Activated T-helper 1 cell treated with Interleukin-2 at 50 U/mL for 16 hours (primary cell): ENCODE measurements around the gene FCAR.
"Not testable (repeated sequence)": the region's sequence is repeated elsewhere in the genome, so short reads cannot be mapped to it uniquely, and the experiment has no call there.

ENCODE experiments used
- DNase-seq: peaks from one replicate; pipeline ENCODE4 v3.0.0-alpha.2; 2020; ENCODE audit warnings: low read depth

FCAR gene

DNA sequence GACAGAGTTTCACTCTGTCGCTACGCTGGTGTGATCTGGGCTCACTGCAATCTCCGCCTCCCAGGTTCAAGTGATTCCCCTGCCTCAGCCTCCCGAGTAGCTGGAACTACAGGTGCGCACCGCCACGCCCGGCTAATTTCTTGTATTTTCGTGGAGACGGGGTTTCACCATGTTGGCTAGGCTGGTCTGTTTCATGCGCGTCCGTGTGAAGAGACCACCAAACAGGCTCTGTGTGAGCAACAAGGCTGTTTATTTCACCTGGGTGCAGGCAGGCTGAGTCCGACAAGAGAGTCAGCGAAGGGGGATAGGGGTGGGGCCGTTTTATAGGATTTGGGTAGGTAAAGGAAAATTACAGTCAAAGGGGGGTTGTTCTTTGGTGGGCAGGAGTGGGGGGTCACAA lies 20.1 kb downstream of the FCAR start:
- DNase-seq = not testable (repeated sequence)

DNA sequence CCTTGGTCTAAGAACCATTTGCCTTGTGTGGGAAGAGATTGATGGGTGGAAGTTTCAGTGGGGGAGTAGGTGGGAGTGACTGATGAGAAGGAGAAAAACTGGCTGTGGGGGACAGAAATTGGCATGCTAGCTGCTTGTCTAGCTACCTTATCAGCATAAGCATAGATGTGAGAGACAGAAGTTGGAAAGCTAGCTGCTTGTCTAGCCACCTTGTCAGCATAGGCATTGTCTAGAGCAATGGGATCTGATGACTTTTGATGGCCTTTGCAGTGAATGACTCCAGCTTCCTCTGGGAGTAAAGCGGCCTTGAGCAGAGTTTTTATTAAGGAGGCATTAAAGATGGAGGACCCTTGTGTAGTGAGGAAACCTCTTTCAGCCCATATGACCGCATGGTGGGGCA lies 22.0 kb downstream of the FCAR start:
- no peak for DNase-seq

DNA sequence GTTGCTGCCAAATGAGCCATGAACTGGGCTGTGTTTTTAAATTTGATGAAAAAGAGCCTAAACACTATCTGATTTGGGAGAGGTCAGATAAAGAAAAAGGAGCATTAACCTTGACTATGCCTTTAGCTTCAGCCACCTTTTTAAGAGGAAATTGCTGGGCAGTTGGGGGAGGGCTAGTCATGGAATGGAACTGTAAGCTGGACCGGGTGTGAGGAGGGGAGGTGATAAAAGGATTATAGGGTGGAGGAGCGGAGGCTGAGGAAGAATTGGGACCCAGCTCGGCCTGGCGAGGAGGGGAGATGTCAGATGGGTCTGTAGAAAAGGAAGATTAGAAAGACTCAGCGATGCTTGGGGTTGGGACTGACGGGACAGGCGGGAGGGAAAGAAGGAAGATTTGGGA lies 24.6 kb downstream of the FCAR start:
- not testable (repeated sequence) for DNase-seq

DNA sequence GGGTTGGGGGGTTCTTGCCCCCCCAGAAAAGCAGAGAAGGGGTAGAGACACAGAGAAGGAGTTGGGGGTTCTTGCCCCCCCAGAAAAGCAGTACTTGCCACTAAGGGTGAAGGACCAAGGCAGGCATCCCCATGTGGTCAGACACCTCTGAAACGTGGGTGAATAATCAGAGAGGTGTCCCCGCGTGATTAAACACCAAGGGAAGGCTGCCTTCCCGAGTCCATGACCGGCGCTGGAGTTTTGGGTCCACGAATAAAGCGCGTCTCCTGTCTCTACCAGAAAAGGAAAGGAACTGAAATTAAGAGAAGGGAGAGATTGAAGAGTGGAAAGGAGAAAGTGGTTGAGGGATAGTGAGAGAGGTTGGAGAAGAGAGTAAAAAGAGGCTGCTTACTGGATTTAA lies 25.6 kb downstream of the FCAR start:
- DNase-seq = not testable (repeated sequence)

DNA sequence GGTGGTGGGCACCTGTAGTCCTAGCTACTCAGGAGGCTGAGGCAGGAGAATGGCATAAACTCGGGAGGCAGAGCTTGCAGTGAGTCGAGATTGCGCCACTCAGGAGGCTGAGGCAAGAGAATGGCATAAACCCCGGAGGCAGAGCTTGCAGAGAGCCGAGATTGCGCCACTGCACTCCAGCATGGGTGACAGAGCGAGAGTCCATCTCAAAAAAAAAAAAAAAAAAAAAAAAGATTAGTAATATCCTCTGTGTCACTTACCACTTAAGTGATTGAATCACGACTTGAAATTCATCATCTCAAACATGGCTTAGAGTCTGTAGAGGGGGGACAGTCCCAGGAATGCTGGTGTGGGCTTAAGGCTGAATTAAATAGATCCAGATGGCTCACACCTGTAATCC lies 27.1 kb downstream of the FCAR start:
- DNase-seq = not testable (repeated sequence)

DNA sequence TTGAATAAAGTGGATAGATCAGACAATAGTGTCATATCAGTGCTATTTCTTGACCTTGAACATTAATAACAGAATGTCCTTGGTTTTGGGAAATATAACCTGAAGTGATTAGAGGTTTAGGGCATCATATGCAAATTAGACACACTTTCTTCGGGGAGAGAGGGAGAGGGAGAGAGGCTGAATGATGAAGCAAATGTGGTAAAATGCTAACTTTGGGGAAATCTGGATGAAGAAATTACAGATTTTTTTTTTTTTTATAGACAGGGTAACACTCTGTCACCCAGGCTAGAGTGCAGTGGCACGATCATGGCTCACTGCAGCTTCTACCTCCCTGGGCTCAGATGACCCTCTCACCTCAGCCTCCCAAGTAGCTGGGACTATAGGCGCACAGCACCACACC lies 28.0 kb downstream of the FCAR start:
- DNase-seq = no peak

DNA sequence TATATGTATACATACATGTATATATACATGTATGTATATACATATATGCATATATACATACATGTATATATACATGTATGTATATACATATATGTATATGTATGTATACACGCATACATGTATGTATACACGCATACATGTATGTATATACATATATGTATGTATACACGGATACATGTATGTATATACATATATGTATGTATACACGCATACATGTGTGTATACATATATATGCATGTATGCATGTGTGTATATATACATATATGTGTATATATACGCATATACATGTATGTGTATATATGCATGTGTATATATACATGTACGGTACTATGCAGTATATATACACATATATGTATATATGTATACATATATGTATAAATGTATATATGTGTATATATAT lies 29.3 kb downstream of the FCAR start:
- no peak for DNase-seq

DNA sequence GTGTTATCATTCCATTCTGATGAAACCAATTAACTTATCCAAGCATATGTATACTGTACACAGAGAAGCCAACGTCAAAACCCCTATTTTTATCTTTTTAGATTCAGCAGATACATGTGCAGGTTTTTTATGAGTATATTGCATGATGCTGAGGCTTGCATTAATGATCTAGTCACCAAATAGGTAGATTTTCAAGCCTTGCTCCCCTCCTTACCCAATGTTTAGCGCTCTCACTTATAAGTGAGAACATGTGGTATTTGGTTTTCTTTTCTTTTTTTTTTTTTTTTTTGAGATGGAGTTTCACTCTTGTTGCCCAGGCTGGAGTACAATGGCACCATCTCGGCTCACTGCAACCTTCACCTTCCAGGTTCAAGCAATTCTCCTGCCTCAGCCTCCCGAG lies 30.2 kb downstream of the FCAR start:
- not testable (repeated sequence) for DNase-seq

DNA sequence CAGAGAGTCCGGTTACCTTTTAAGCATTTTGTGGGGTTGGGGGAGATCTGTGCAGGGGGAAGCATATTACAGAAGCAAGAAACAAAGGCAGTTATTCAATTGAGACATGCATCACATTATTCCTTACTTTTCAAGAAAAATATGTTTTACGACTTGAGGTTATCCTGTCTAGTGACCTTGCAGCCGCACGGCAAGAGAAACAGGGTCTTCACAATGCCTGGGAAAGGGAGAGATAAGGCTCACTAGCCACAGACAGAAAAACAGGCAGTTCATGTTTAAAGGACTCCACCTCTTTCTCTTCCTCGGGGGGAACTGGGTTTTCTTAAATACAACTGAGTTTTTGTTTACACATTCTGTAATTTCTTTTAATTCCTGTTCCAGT lies 31.4 kb downstream of the FCAR start:
- DNase-seq = no peak

DNA sequence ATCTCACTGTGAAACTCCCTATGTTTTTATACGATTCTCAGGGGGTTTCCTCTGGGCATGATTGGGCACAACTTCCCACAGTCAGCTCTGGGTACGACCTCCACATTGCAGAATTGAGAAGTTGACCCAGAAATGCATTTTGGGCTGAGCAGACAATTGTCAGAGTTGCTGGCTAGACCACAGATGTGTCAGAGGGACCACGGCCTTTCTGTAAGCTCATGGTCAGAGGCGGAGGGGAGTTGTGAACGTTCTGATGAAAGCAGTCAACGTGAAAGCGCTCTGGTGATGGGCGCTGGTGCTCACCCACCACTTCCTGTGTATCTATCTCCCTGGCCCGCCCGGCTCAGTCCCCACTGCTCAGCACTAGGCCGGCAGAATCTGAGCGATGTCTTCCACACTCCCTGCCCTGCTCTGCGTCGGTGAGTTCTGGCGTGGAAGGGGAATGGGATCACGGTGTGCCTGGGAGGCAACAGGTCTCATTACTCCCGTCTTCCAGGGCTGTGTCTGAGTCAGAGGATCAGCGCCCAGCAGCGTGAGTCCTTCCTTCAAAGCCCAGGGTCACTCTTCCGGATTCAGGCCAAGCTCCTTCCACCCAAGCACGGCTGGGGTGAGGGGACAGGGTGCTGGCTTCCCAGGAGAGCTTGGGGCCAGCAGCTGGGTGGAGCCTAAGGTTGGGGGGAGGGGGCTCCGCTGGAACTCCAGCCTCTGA lies 31.9 kb downstream of the FCAR start, which contains the start of gene NCR1:
Gene NCR1, plus strand, starts transcription at position 346 of the 709 bp plus-strand sequence. Its CDS starts 40 bp downstream, at position 386.
- DNase-seq = no peak

DNA sequence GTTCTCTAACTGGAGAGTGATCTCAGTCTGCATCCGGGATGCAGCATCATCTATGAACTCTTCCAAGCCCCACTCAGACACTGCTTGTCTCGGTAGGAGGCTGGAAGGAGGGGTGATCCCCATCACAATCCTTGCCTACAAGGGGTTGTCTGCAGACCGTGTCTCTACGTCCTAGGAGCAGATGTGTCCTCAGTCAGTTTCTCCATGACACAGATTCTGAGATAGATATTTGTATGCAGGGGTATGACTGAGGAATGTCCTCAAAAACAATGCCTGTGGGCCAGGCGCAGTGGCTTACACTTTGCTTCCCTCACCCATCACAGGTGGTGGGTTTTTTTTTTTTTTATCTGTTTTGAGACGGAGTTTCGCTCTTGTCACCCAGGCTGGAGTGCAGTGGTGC lies 32.8 kb downstream of the FCAR start:
- no peak for DNase-seq

DNA sequence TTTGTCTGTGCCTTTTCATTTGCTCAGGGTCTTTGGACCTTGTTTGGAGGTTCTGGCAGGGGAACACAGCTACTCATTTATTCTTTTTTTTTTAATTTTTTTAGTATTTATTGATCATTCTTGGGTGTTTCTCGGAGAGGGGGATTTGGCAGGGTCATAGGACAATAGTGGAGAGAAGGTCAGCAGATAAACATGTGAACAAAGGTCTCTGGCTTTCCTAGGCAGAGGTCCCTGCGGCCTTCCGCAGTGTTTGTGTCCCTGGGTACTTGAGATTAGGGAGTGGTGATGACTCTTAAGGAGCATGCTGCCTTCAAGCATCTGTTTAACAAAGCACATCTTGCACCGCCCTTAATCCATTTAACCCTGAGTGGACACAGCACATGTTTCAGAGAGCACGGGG lies 33.9 kb downstream of the FCAR start:
- DNase-seq = not testable (repeated sequence)

DNA sequence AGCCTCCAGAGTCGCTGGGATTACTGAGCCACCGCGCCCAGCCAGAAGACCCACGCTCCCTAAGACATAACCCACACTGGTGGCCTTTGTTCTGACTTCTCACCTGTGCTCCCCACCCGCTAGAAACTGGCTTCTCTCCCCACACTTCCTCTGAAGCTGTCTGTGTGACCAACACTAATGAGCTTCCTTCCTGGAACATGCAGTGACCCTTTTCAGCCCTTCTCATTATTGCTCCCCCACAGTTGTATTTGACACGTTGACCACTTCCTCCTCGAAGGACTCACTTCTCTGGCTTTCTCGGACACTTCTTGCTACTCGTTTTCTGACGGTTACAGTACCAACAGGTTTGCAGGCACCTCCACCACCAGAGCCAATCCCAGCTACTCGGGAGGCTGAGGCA lies 42.8 kb downstream of the FCAR start:
- DNase-seq = no peak

DNA sequence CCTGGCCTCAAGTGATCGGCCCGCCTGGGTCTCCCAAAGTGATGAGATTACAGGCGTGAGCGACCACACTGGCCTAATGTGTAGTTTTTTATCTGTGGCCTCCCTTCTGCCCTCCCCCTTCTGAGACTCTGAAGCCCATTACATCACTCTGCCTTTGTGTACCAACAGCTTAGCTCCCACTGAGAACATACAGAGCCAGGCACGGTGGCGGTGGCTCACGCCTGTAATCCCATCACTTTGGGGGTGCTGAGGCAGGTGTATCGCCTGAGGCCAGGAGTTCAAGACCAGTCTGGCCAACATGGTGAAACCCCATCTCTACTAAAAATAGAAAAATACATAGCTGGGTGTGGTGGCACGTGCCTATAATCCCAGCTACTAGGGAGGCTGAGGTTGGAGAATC lies 44.5 kb downstream of the FCAR start:
- no peak for DNase-seq

DNA sequence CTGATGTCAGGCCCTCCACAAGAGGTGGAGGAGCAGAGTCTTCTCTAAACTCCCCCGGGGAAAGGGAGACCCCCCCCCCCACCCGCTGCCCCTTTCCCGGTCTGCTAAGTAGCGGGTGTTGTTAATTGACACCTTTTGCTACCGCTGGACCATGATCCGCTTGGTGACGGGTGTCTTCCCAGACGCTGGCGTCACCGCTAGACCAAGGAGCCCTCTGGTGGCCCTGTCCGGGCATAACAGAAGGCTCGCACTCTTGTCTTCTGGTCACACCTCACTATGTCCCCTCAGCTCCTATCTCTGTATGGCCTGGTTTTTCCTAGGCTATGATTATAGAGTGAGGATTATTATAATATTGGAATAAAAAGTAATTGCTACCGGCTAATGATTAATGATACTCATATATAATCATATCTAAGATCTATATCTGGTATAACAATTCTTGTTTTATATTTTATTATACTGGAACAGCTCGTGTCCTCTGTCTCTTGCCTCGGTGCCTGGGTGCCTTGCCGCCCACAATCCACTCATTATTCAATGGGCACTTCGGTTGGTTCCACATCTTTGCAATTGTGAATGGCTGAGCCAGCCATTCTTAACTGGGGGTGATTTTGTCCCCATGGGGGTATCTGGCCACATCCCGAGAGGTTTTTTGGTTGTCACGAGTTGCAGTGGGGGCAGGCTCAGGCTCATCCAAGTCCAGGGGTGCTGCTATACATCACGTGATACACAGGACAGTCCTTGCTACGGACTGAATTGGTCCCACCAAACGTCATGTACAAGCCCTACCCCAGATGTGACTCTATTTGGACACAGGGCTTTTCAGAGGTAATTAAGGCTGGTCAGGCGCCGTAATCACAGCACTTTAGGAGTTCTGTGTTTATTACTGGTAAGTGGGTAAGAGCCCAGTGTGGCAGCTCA lies 45.9 kb downstream of the FCAR start:
- DNase-seq = not testable (repeated sequence)

DNA sequence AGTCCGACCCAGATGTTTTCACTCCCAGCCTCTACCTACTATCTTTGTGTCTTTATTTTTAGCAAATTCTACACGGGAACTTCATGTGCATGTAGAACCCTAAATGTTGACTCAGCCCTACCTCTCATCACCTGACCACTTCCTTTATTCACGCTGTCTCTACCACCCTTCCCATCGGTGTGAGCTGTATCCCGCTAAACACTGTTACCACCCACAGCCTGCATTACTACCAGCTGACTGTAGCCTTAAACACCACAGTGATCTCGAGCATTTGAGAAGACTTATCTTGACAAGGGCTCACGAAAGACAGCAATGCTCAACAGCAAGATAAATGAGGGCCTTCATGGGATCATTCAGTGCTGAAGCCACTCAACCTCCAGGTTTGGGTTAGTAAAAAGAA lies 47.0 kb downstream of the FCAR start:
- no peak for DNase-seq

DNA sequence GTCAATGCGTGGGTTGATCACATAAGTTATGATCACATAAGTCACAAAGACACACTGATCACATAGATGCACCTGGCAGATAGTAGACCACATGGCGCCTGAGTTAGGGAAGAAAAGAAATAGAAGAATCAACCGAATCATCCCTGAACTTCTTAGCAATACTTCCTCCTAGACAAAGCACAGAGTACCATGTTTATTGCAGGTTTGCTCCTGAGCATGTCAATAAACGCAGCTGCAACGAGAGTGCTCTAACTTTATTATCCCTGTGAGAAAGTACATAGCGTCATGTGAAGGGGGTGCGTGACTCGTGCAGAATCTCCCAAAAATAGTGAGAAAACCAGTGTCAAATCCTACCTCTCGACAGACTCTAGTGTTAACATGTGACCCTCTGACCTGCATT lies 49.2 kb downstream of the FCAR start:
- DNase-seq = no peak

DNA sequence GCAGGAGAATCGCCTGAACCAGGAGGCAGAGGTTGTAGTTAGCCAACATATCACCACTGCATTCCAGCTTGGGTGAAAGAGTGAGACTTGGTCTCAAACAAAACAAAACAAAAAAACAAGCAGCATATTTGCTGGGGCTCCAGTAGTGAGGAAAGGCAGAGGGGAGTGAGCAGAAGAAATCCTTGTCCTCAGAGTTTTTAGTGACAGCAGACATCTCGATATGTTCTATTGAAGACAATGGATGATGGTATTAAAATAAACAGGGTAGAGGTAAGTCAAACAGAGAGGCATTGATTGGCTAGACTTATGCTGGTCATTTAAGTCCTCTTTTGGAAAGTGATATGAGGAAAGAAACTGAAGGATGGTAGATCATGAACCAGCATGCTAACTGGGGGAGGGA lies 54.3 kb downstream of the FCAR start:
- no peak for DNase-seq

DNA sequence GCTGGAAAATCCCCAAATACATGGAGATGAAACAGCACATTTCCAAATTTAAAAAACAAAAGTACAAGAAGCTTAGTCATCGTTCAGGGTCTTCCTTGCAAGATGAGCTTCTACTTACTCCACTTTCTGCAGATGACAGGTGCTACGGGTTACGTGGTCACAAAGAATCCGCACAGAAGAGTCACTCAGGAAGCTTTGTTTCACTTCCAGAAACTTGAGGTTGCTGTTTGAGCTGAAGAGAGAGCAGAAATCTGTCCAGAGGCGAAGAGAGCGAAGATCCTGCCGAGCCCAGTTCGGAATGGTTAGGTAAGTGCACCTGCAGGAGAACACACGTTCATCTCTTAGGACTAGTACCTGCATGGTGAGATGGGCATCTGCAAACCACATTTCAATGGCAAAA lies 63.9 kb downstream of the FCAR start:
- no peak for DNase-seq

DNA sequence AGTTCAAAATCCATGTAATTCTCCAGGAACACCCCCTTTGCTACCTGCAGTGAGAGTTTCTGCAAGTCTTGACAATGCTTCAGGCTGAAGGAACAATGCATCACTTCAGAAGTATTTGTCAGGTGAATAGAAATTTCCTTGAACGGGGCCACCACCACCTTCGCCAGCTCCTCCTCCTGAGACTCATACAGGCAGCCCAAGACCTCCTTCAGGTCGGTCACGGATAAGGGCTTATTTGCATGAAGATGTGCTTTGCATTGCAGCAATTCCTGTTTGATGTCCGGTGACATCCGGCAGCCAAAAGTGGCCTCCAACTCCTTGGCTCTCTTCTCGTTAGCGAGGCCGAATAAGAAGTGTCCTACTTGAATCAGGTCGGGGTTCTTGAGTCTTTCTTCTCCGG lies 64.9 kb downstream of the FCAR start:
- no peak for DNase-seq

DNA sequence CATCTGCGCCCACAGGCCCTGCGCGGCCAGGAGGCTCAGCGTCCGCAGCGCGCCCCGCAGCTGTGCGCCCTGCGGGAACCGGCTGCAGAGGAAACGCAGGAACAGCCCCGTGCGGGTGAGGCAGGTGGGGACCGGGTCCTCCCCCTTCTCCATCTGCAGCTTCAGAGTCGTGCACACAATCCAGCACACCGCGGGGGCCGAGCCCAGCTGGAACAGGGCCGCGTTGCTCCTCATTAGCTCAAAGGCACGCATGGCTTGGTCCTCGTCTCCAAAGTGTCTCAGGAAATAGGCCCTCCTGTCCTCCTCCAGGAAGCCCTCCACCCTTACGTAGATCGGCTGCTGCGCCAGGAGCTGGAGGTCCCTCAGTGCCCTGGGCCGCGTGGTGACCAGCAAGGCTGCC lies 65.5 kb downstream of the FCAR start:
- DNase-seq = not testable (repeated sequence)
